Ishikawa (cell line): Measurements from ENCODE around the gene ASPG.

Experiments
- CREB1 ChIP-seq: IDR thresholded peaks from 2 replicates; pipeline ENCODE4 v1.6.1; 2012; ENCODE audit warnings: low read depth
- MAX ChIP-seq: IDR thresholded peaks from 2 replicates; pipeline ENCODE4 v1.6.1; 2012
- RAD21 ChIP-seq: IDR thresholded peaks from 2 replicates; pipeline ENCODE4 v1.6.1; 2012; ENCODE audit warnings: low read depth
- YY1 ChIP-seq: IDR thresholded peaks from 2 replicates; pipeline ENCODE4 v1.6.1; 2012; ENCODE audit warnings: low read depth

GRCh38 chr14:104144453-104144790 is 58.9 kb downstream of the ASPG start:
- TF ChIP-seq RAD21, result no peak
- no peak for TF ChIP-seq CREB1
- no peak for TF ChIP-seq MAX
- TF ChIP-seq YY1, result no peak
